NCI-H187 (cell line): ENCODE results near the gene SEMA6D.

Experiments used
- DNase-seq, 2 experiments: peaks; one replicate each; lab custom pipeline; 2025; lab: John Stamatoyannopoulos, UW

SEMA6D gene

GRCh38 chr15:47717036-47717612 lies at the start of gene SEMA6D:
Gene SEMA6D, plus strand, starts transcription at chr15:47717505. Its CDS starts 42,294 bp downstream, at chr15:47759799.
- peak; percentile 52 to 77 for DNase-seq

- DNase-seq: no peak
These were observed 48.1 kb upstream of the SEMA6D start for GRCh38 chr15:47669221-47669620.

GRCh38 chr15:47670365-47670764 lies 46.9 kb upstream of the SEMA6D start:
- no peak for DNase-seq

- DNase-seq: no peak
These were observed 44.0 kb upstream of the SEMA6D start for GRCh38 chr15:47673232-47673761.

GRCh38 chr15:47674586-47675232 lies 42.6 kb upstream of the SEMA6D start:
- no peak for DNase-seq

- no peak for DNase-seq
These were observed 41.6 kb upstream of the SEMA6D start for GRCh38 chr15:47675735-47676134.

GRCh38 chr15:47678040-47678439 lies 39.3 kb upstream of the SEMA6D start:
- DNase-seq: no peak

- DNase-seq: no peak
These were observed 34.6 kb upstream of the SEMA6D start for GRCh38 chr15:47682661-47683060.

- DNase-seq: no peak
These were observed 32.0 kb upstream of the SEMA6D start for GRCh38 chr15:47685141-47685870.

GRCh38 chr15:47688573-47689086 lies 28.7 kb upstream of the SEMA6D start:
- no peak for DNase-seq

GRCh38 chr15:47689660-47690059 lies 27.6 kb upstream of the SEMA6D start:
- DNase-seq: no peak

GRCh38 chr15:47691882-47692281 lies 25.4 kb upstream of the SEMA6D start:
- no peak for DNase-seq

GRCh38 chr15:47696351-47696750 lies 21.0 kb upstream of the SEMA6D start:
- DNase-seq: no peak

- DNase-seq: no peak
These were observed 11.9 kb upstream of the SEMA6D start for GRCh38 chr15:47705281-47705997.

GRCh38 chr15:47707391-47707790 lies 9.9 kb upstream of the SEMA6D start:
- no peak for DNase-seq

- DNase-seq: no peak
These were observed 8.9 kb upstream of the SEMA6D start for GRCh38 chr15:47708161-47708980.

GRCh38 chr15:47711655-47712054 lies 5.7 kb upstream of the SEMA6D start:
- DNase-seq: no peak

- no peak for DNase-seq
These were observed 1.9 kb upstream of the SEMA6D start for GRCh38 chr15:47715402-47715801.

- DNase-seq: no peak
These were observed 1.4 kb upstream of the SEMA6D start for GRCh38 chr15:47715856-47716445.

- no peak for DNase-seq
These were observed 789 bp upstream of the SEMA6D start for GRCh38 chr15:47716516-47716915.
